GM23338 (cell line): ENCODE measurements around the gene MKNK1. TPM values are rescaled to one million over a fixed set of nuclear protein-coding genes. Genes with fewer than 3 reads are reported as not detected.

ENCODE experiments used
- CREB1 ChIP-seq: fragments of 250-450 bp; sonication (Bioruptor Pico); IDR thresholded peaks from 2 replicates; pipeline ENCODE4 v1.5.0; 2020; ENCODE audit warnings: low read depth, mild to moderate bottlenecking, moderate library complexity
- CTCF ChIP-seq, 2 experiments: fragments of 200-600 bp in 1 of 2; sonication (generic) in 1 of 2; conservative IDR thresholded peaks; 2 replicates each; pipeline versions ENCODE4 v1.5.1 to v1.6.1; 2016 to 2017; ENCODE audit warnings: antibody characterized with exemption in 2 of 2, low read depth in 2 of 2, mild to moderate bottlenecking in 2 of 2, moderate library complexity in 1 of 2
- NANOG ChIP-seq: IDR thresholded peaks from 2 replicates; pipeline ENCODE4 v1.6.1; 2016; ENCODE audit warnings: antibody characterized with exemption, borderline replicate concordance
- REST ChIP-seq: IDR thresholded peaks from one replicate; pipeline ENCODE4 v1.6.1; 2018; ENCODE audit warnings: antibody characterized with exemption; ENCODE audit not compliant: unreplicated experiment
- ZNF331 ChIP-seq: fragments of 250-450 bp; sonication (Bioruptor Pico); IDR thresholded peaks from 2 replicates; pipeline ENCODE4 v1.5.0; 2020; ENCODE audit warnings: low read depth, mild to moderate bottlenecking, moderate library complexity
- ZNF462 ChIP-seq: fragments of 250-450 bp; sonication (Bioruptor Pico); IDR thresholded peaks from 2 replicates; pipeline ENCODE4 v1.5.0; 2020; ENCODE audit warnings: mild to moderate bottlenecking, moderate library complexity
- polyA plus RNA-seq: library from polyadenylated mRNA; unstranded; fragments of >200 nt; fragmentation: Nextera tagmentation; extraction: Ambion mirVana; gene quantifications from 2 replicates; pipeline ENCODE4 v1.2.1, GENCODE V29; 2016
- total RNA-seq: library from RNA; depleted of rRNA; stranded (reverse); fragments of >200 nt; shearing (Covaris generic); gene quantifications from 2 replicates; pipeline ENCODE4 v1.2.3, GENCODE V29; 2014

The MKNK1 gene
- total and polyA plus RNA-seq, 2 experiments from 2014 or later: 11.8 to 20.5 TPM

GRCh38 chr1:46577671-46578070 is 26.4 kb downstream of the MKNK1 start (continued):
- TF ChIP-seq ZNF462: no peak
- no peak for TF ChIP-seq CTCF (conservative IDR thresholded peaks at IDR 0.05; ENCODE audit: low read depth in 2 of 2)
- no peak for TF ChIP-seq CREB1 (CRISPR knock-in tag)
- no peak for TF ChIP-seq REST
- no peak for TF ChIP-seq NANOG
- no peak for TF ChIP-seq ZNF331 (CRISPR knock-in tag)
